Mucosa of rectum (tissue), 2 donors: ENCODE results near the gene KIF4A.
"Not testable (repeated sequence)": the region's sequence is repeated elsewhere in the genome, so short reads cannot be mapped to it uniquely, and the experiment has no call there.

Experiments used
- H3K27ac ChIP-seq, 2 donors: one replicate each; pipeline ENCODE4 v1.7.0; 2013; ENCODE audit warnings: inconsistent platforms in 2 of 2, low read depth in 2 of 2, low read length in 2 of 2
- H3K27me3 ChIP-seq, 2 donors: one replicate each; pipeline ENCODE4 v1.7.0; 2013; ENCODE audit warnings: low read length in 2 of 2; ENCODE audit not compliant: control insufficient read depth in 2 of 2, insufficient read depth in 2 of 2
- H3K36me3 ChIP-seq, 2 donors: one replicate each; pipeline ENCODE4 v1.7.0; 2013; ENCODE audit warnings: low read length in 2 of 2; ENCODE audit not compliant: control insufficient read depth in 2 of 2, insufficient read depth in 2 of 2
- H3K4me1 ChIP-seq, 2 donors: one replicate each; pipeline ENCODE4 v1.7.0; 2013; ENCODE audit warnings: low read length in 2 of 2, mild to moderate bottlenecking in 1 of 2; ENCODE audit not compliant: control insufficient read depth in 2 of 2, insufficient read depth in 2 of 2
- H3K4me3 ChIP-seq, 2 donors: one replicate each; pipeline ENCODE4 v1.7.0; 2013; ENCODE audit warnings: low read length in 2 of 2
- H3K9ac ChIP-seq, 2 donors: one replicate each; pipeline ENCODE4 v1.7.0; 2013; ENCODE audit warnings: low read length in 2 of 2, low read depth in 1 of 2, mild to moderate bottlenecking in 1 of 2
- H3K9me3 ChIP-seq, 2 donors: one replicate each; pipeline ENCODE4 v1.7.0; 2013; ENCODE audit warnings: low read length in 2 of 2; ENCODE audit not compliant: control insufficient read depth in 2 of 2
- donor health status: healthy.
- donor health status: Normal muscosa, but diverticular disease.

The KIF4A gene

DNA sequence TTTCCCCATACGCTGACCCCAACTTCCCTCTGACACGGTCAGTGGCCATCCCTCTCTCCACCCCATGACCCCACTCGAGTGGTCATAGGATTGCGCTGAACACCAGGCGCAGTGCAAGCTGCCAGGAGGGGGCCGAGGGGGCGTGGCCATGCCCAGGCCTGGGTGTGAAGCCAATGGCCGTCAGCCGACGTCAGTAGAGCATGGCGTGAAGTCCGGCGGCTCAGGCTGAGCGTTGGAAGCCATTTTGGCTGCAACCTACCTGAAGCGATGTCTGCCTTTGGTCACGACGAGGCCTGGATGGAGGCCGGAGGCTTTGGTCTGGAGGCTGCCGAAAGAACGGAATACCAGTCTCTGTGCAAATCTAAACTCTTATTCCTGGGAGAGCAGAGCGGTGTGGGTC, 8.0 kb upstream of the KIF4A start, which contains the start of gene RAB41:
Gene RAB41 (plus strand): TSS at position 222 of the 400 bp plus-strand sequence. CDS start 46 bp downstream, at position 268.
- no peak within 1 kb of the TSS for H3K27ac ChIP-seq

DNA sequence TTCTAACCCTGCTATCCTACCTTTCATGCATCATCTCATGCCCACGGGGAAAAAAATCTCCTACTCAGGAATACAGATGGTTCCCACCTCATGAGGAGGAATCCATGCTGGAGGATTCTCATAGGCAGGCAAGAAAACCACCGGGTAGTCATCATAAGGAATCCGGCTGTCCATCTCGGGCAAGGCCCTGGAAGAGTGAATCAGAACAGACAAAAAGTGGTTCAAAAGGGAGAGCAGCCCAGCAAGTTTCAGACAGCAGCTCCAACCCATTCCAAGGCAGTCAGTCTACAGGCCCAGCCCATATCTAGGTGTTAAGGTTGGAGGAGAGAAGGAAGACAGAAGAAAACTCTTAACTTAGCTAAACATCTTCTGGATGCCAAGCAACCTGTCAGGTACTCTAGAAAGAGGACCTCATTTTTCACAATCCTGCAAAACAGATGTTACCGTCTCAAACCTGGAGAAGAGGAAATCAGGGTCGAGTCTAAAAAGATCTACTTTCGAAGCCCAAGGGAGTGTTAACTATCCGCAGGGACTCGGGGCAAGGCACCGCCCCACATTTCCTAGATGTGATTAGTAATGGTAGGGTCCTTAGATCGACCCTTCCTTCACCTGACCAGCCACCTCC, 624 bp upstream of the KIF4A start:
- peak overlapping the region; percentile 70 to 76 for H3K9ac ChIP-seq
- H3K27ac ChIP-seq = peak overlapping the region; percentile 57 to 60
- H3K27me3 ChIP-seq = no peaks in the 10 kb centered on the region
- H3K9me3 ChIP-seq = no peaks in the 10 kb centered on the region
- H3K4me3 ChIP-seq = peak overlapping the region; percentile 76 to 83
- peaks cover 0 to 6% of the 10 kb centered on the region in 2 donors for H3K4me1 ChIP-seq
- H3K36me3 ChIP-seq = peaks cover 0 to 7% of the 10 kb centered on the region in 2 donors

More for the DNA sequence above, 8.0 kb upstream of the KIF4A start, which contains the start of gene RAB41:
- no peaks in the 10 kb centered on the region for H3K27me3 ChIP-seq
- no peak within 1 kb of the TSS for H3K4me3 ChIP-seq
- H3K4me1 ChIP-seq = no peaks in the 10 kb centered on the region
- H3K9me3 ChIP-seq = no peaks in the 10 kb centered on the region
- no peak within 1 kb of the TSS for H3K9ac ChIP-seq
- H3K36me3 ChIP-seq = no peaks in the 10 kb centered on the region

DNA sequence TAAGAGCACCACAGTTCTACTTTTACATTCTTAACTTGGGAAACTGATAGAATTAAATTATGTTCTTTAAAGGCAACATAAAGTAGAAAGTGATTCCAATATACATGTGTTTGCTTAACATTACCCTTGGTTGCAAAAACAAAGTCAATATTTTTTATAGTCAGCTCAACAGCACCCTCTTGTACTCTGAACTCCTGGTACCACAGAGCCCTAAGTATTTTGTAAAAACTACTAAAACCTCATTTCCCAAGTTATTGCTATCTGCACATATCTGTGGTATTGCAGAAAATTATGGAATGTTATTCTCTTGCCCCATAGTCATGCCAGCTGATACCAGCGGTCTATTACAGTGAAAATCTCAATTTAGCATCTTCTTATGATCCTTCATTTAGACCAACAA, 2.9 kb downstream of the KIF4A start:
- Histone ChIP-seq H3K9ac (no peak overlapping the region), H3K4me1 (peaks cover 0 to 6% of the 10 kb centered on the region in 2 donors), H3K9me3 (no peaks in the 10 kb centered on the region), H3K27ac (no peak overlapping the region), H3K36me3 (no peaks in the 10 kb centered on the region), H3K27me3 (no peaks in the 10 kb centered on the region), H3K4me3 (no peak overlapping the region)

DNA sequence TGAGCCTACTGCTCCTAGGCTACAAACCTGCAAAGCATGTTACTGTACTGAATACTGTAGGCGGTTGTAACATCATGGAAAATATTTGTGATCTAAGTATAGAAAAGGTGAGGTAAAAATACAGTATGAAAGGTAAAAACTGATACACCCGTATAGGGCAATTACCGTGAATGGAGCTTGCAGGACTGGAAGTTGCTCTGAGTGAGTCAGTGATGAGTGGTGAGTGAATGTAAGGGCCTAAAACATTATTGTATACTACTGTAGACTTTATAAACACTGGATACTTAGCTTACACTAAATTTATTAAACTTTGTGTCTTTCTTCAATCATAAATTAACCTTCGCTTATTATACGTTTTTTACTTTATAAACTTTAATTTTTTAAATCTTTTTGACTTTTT, 3.7 kb downstream of the KIF4A start:
- H3K27me3 ChIP-seq = no peaks in the 10 kb centered on the region
- no peaks in the 10 kb centered on the region for H3K36me3 ChIP-seq
- H3K9ac ChIP-seq = no peak overlapping the region
- peaks cover 0 to 6% of the 10 kb centered on the region in 2 donors for H3K4me1 ChIP-seq
- no peak overlapping the region for H3K4me3 ChIP-seq
- no peak overlapping the region for H3K27ac ChIP-seq
- H3K9me3 ChIP-seq = no peaks in the 10 kb centered on the region

DNA sequence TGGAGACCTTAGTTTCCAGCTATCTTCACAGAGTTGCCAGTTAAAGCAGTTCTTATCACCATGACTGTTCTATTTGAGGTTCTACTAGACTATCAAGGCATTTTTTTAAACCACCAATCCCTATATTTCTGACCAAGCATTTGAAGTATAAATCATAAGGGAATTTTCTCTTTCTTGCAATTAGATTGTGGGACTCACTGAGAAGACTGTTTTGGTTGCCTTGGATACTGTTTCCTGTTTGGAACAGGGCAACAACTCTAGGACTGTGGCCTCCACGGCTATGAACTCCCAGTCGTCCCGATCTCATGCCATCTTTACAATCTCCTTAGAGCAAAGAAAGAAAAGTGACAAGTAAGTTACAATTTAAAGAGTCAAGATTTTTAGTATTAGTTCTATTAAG, 11.8 kb downstream of the KIF4A start:
- Histone ChIP-seq H3K36me3 (no peaks in the 10 kb centered on the region), H3K9ac (no peak overlapping the region), H3K4me1 (no peaks in the 10 kb centered on the region), H3K27me3 (no peaks in the 10 kb centered on the region), H3K9me3 (no peaks in the 10 kb centered on the region), H3K27ac (no peak overlapping the region), H3K4me3 (no peak overlapping the region)

DNA sequence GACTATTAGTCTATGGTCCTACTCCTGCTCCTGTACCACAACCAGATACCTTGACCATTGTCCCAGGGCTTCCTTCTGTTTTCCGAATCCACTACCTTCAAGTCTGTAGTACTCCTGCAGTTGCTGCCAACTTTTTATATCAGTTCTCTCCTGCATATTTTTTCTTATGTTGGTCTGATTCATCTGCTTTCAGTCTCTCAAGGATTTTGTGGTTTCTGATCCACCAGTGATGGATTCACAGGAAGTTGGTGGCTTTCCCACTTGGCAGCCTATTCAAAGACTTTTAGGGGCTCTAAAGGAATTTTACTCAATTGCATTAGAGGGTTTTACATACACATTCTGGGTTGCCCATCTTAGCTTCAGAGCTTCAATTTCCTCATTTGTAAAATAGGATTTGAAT, 23.6 kb downstream of the KIF4A start:
- no peak overlapping the region for H3K4me3 ChIP-seq
- H3K4me1 ChIP-seq = no peaks in the 10 kb centered on the region
- H3K9ac ChIP-seq = no peak overlapping the region
- H3K9me3 ChIP-seq = no peaks in the 10 kb centered on the region
- no peaks in the 10 kb centered on the region for H3K27me3 ChIP-seq
- no peaks in the 10 kb centered on the region for H3K36me3 ChIP-seq
- H3K27ac ChIP-seq = no peak overlapping the region

DNA sequence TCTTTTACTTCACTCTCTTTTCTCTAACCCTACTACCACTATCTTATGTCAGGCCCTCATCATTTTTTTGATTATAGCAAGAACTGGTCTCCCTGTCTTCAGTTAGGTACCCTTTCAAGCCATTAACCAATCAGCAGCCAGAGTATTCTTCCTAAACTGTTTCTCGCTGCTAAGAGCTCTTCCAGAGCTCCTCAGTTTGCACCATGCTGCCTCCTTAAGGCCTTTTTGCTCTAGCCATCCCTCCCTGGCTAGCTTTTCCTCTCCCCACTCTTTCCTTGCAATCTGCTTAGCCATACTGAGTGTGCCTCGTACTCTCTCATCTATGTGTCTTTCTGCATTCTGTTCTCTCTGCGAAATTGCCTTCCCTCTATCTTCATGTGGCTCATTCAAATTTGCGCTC, 32.9 kb downstream of the KIF4A start:
- H3K27ac ChIP-seq = no peak overlapping the region

DNA sequence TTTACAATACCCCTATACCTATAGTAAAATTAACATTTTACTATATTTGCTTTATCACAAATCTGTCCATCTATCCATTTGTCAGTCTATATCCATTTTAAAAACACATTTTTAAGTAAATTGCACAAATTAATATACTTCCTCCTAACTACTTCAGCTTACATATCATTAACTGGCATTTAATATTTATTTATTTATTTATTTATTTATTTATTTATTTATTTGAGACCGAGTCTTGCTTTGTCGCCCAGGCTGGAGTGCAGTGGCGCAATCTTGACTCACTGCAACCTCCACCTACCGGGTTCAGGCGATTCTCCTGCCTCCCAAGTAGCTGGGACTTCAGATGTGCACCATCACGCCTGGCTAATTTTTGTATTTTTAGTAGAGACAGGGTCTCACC, 33.7 kb downstream of the KIF4A start:
- not testable (repeated sequence) for H3K36me3 ChIP-seq, H3K27me3 ChIP-seq, H3K4me1 ChIP-seq

More for the DNA sequence above, 32.9 kb downstream of the KIF4A start:
- Histone ChIP-seq H3K36me3 (no peaks in the 10 kb centered on the region), H3K4me3 (no peak overlapping the region), H3K4me1 (no peaks in the 10 kb centered on the region), H3K27me3 (peaks cover 0 to 2% of the 10 kb centered on the region in 2 donors), H3K9me3 (no peaks in the 10 kb centered on the region), H3K9ac (no peak overlapping the region)

DNA sequence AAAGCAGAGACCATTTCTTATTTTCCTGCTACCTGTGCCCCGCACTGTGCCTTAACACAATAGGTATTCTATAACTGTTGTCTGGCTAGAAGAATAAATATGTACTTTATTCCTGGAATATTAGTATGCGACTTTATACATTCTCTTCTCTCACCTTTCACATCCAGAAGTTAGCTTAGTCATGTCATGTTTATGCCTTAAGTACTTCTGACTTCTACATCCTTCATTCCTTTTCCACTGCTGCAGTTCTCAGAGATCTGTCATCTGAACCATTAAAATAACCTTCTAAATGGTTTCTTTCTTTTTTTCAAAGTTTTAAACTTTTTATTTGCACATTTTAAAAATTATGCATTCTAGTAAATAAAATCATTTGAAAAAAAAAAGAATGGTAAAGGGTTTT, 34.4 kb downstream of the KIF4A start:
- Histone ChIP-seq H3K4me3 (no peak overlapping the region), H3K27ac (no peak overlapping the region), H3K27me3 (peaks cover 2 to 4% of the 10 kb centered on the region in 2 donors), H3K36me3 (no peaks in the 10 kb centered on the region), H3K4me1 (no peaks in the 10 kb centered on the region), H3K9me3 (no peaks in the 10 kb centered on the region), H3K9ac (no peak overlapping the region)

More for the DNA sequence above, 33.7 kb downstream of the KIF4A start:
- not testable (repeated sequence) for H3K9me3 ChIP-seq, H3K27ac ChIP-seq, H3K9ac ChIP-seq, H3K4me3 ChIP-seq

DNA sequence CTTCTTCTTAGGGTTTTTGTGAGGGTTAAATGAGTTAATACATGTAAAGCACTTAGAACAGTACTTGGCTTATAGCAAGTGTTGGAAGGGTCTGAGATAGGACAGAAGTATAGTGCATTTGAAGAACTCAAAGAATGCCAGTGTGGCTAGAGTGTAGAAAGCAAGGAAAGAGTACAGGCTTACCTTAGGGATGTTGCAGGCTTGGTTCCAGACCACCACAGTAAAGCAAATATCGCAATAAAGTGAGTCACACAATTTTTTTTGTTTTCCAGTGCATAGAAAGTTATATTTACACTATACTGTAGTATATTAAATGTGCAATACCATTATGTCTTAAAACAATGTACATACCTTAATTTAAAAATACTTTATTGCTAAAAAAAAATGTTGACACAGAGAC, 41.3 kb downstream of the KIF4A start:
- H3K27ac ChIP-seq = no peak overlapping the region
- H3K4me3 ChIP-seq = no peak overlapping the region
- H3K9me3 ChIP-seq = no peaks in the 10 kb centered on the region
- H3K27me3 ChIP-seq = peaks cover under 1 to 4% of the 10 kb centered on the region in 2 donors
- H3K4me1 ChIP-seq = no peaks in the 10 kb centered on the region
- no peaks in the 10 kb centered on the region for H3K36me3 ChIP-seq
- no peak overlapping the region for H3K9ac ChIP-seq
